ENCODE data around the gene SLC8A3.
A peak's percentile ranks its signal among the peaks of the same experiment; 100 is the strongest.

Gene SLC8A3

DNA sequence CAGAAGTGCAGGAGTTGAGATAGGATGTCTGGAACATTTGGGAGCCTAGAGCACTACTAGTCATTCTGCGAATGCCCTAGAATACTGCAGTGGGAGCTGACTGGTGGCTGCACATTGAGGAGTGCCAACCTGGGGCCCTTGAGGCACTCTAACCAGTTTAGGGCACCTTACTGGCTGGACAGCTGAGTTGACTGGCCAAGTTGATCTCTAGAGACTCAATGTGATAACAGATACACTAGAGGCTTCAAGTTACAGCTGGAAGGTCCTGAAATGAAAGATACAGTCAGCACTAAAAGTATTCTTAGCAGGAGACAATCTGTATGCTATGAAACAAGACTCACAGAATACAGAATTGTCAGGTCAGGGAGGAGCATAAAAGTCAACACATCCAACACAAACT lies 8.0 kb downstream of the SLC8A3 start:
- no peak for DNase-seq (ENCODE audit: low read depth, low spot score)

GRCh38 chr14:70177081-70177800 lies 11.5 kb downstream of the SLC8A3 start:
- DNase-seq (ENCODE audit: low read depth, low spot score) = no peak

- DNase-seq (ENCODE audit: low read depth, low spot score) = no peak
These were observed 15.2 kb downstream of the SLC8A3 start for GRCh38 chr14:70173569-70173968.

DNA sequence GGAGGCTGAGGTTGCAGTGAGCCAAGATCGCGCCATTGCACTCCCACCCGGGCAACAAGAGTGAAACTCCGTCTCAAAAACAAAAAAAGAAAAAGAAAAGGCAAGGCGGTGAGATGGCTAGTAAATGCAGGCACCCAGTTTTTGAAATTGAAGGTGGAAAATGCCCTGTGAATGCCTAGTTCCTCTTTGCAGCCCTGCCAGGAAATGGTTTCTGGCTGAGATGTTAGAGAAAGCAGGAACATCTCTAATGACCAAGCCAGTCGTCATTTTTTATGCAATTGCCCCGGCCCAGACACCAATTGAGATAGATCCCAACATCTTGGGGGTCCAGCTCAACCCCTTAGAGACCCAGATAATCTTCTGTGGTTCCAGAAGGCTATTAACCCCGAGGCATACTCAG lies 17.0 kb downstream of the SLC8A3 start:
- no peak for DNase-seq (ENCODE audit: low read depth, low spot score)

- no peak for DNase-seq (ENCODE audit: low read depth, low spot score)
These were observed 17.8 kb downstream of the SLC8A3 start for GRCh38 chr14:70170976-70171375.

DNA sequence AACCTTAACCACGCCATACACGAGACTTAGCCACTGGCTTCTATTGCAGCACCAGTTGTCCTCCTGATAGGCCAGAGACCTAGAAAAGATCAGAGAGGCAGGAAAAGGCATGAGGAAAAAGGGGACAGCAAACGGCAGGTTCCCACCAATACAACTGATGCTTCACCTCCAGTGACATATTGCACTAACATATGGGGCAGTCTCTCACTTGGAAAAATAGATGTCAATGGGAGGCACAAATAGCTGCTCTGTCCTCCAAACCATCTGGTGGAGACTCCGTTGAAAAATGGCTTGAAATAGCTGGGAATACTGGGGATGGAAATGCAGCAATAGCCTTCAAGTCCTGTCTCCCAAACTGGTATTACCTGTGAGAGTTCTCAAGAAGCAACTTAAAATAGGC lies 20.3 kb downstream of the SLC8A3 start:
- DNase-seq (ENCODE audit: low read depth, low spot score) = no peak

DNA sequence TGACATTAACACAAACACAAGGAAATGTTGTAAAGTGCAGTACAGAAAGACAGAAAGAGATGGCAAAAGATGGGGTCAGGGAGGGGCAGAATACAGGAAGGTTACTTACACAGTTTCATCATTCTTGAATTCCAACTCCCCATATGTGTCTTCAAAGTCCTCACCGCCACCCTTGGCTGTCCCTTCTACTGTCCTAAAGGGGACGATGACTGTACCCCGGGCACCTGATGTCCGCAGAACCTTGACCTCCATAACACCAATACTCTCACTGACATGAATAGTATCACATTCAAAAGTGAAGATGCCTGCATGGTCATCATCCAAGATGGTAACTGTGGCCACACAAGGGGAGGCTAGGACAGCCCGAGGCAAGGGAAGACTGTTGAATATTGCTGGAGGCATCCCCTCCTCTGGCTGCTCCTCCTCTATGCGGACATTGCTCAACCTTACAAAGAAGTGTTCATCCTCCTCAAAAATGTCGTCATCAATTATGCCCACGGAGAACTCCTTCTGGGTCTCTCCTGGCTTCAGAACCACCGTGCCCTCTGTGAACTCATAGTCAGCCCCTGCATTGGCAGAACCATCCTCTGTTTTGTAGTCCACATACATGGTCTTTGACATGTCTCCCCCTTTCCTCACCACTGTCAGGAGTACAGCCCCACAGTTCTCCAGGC lies 22.1 kb downstream of the SLC8A3 start:
- DNase-seq (ENCODE audit: low read depth, low spot score) = no peak

DNA sequence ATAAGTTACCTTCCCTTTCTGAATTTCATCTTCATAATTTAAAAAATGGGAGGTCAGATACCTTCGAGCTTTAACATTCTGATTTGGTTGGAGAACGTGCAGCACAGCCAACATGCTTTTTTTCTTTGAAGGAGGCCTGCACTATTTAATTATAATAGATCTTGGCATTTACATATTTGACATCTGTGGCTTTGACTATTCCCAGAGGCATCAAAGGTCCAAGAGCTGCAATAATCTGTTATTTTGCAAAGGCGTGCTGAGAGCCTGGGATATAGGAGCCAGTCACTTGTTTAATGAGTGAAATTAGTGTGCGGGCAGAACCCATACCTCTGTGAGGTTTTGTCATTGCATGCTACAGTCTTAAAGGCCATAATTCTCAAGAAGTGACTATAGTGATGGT lies 26.4 kb downstream of the SLC8A3 start:
- no peak for DNase-seq (ENCODE audit: low read depth, low spot score)

GRCh38 chr14:70156592-70156991 lies 32.2 kb downstream of the SLC8A3 start:
- DNase-seq (ENCODE audit: low read depth, low spot score) = no peak

DNA sequence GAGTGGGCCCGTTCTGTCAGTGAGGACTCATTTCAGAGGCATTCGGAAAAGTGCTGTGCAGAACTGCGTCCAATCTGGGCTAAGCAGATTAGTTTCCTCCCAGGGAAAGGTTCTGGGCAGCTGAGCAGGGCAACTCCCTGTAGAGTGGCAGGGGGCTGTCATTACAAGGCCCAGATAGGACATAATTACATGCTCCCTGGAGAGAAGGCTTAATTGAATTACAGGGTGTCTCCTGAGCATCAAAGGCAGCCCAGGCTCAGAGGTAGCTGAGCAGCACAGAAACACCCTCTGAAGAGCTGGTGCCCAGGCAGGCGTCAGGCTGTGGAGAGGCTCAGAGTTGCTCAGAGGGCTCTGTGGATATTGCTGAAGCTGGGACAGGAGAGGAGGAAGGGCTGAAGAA lies 36.0 kb downstream of the SLC8A3 start:
- DNase-seq (ENCODE audit: low read depth, low spot score) = peak; percentile 14

- no peak for DNase-seq (ENCODE audit: low read depth, low spot score)
These were observed 36.7 kb downstream of the SLC8A3 start for GRCh38 chr14:70152081-70152480.

DNA sequence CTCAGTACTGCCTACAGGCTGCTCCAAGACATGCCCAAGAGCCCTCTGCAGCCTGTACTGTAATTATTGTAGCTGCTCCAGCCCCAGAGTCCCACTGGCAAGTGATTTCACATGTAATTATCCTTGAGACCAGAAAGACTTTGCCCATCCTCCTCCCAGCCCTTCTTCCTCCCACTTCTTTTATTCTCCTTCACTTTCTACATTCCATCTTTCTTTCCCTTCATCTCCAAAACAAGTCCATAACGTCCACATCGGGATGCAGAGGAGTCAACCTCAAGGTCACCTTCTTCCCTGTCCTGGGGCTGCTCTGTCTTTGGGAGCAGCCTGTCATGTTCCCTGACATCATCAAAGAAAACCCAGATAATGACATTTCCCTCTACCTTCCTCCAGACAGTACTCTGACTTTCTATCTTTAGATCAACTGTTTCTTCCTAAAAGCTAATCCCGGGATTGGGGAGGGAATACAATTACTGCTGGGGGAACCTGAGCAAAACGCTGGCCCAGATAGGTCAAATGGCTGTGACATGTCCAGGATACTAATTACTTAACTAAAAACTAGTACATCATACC lies 39.1 kb downstream of the SLC8A3 start:
- DNase-seq (ENCODE audit: low read depth, low spot score) = no peak

DNA sequence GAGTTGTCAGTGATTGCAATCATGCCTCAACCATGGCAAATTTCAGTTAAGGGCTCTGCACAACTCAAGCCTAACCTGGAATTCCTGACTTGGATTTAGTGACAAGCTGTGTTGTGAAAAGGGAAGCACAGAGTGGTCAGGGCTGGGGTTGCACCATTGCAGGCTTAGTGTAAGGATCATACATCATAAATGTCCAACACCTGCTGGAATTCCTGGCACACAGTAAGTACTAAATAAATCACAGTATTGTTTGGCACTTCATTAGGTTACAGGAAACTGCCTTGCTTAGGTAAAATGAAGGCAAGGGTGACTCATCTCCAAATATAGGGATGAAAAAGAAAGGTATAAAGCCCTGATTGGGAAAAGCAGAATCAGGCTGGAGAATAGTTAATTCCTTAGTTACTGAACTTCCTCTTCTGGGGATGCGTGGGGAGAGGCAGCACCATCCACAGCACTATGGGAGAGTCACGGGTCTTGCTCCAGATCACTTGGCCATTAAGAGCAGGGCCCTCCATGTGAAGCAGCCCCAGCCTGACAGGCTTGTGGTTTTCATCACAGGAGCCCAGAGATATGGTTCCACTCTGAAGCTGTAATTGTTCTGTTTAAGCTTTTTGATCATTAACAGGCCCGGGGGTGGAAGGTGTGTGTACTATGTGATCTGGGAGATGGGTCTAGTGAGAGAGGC lies 39.7 kb downstream of the SLC8A3 start:
- peak; percentile 5 for DNase-seq (ENCODE audit: low read depth, low spot score)

- DNase-seq (ENCODE audit: low read depth, low spot score) = no peak
These were observed 40.4 kb downstream of the SLC8A3 start for GRCh38 chr14:70148351-70148750.

DNA sequence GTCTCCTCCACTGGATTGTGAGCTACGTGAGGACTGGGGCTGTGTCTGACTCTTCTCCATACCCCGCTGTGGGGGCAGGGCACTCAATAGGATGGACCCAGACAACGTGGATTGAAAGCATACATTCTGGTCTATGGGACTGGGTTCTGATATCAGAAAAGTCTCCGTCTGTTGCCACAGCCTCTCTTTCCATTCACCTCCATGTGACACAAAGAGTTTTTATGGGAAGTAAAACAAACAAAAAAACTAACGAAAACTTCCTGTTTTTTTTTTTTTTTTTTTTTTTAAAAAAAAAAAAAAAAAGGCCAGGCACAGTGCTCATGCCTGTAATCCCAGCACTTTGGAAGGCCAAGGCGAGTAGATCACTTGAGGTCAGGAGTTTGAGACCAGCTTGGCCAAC lies 44.7 kb downstream of the SLC8A3 start:
- DNase-seq (ENCODE audit: low read depth, low spot score) = no peak

- no peak for DNase-seq (ENCODE audit: low read depth, low spot score)
These were observed 45.4 kb downstream of the SLC8A3 start for GRCh38 chr14:70143306-70143705.

DNA sequence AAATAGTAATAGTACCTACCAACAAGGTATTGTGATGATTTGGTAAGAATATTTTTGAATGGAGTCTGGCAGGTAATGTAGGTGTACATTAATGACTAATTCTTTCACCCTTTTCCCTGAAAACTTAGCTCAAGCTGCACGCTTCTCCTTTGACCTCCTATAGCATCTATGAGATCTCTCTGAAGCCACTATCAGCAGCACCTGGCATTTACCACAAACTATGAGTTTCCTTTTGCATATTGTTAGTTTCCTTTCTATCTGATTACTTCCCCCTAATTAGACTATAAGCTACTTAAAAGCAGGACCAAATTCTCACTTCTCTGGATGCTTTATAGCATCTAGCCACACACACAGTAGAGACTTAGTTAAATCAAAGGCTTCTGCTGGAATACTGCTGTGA lies 48.1 kb downstream of the SLC8A3 start:
- no peak for DNase-seq (ENCODE audit: low read depth, low spot score)

DNA sequence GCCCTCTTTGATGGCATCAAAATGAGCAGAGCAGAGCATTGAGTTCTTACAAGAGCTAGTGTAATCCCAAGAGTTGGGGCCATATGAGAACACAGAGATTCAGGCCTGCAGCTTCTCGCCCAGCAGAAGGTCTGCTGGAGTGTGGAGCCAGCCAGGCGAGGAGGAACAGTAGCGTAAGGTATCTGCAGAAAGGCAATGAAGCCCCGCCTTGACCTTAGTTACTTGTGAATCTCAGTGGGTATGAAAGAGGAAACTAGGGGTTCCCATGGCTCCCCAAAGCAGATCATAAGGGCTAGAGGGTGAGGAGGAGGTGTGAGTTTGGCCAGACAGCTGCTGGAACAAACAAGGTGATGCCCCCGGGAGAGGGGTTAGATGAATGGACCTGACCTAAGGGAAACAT lies 49.4 kb downstream of the SLC8A3 start:
- DNase-seq (ENCODE audit: low read depth, low spot score) = no peak

DNA sequence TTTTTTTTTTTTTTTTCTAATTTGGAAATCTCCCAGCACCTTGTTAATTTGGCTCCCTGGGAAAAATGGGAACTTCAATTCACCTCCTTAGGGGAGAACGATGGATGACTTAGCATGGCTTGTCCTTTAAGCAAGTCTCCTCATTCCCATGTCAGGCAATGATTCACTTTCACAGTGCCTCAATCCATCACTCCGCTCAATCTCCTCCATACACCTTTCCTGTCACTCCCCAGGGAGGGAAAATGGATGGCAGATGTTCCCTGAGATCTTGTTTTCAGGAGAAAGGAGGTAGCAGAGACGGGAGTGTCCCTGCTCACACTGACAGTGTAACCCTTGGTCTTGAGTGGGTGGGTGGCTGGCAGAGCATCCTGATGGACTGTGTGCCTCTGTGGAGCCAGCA lies 51.0 kb downstream of the SLC8A3 start:
- no peak for DNase-seq (ENCODE audit: low read depth, low spot score)

GRCh38 chr14:70133461-70133860 lies 55.3 kb downstream of the SLC8A3 start:
- DNase-seq (ENCODE audit: low read depth, low spot score) = no peak

DNA sequence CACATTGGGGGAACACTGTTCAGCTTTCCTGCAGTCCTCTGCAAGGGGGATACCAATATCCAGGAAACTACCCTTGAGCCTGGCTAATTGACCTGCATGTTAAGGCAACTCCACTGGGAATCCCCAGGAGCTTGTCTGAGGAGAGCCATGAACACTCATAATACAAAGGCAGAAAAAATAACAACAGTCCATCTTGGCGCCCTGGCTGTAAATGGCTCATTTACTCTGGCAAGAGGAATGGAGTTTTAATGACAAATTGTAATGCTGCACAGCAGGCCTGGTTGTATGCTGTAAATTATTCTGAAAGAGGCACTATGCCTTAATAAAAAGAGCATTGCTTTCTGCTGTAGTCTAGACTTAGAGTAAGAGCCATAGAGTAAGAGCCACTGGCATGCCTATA lies 58.3 kb downstream of the SLC8A3 start:
- no peak for DNase-seq (ENCODE audit: low read depth, low spot score)

DNA sequence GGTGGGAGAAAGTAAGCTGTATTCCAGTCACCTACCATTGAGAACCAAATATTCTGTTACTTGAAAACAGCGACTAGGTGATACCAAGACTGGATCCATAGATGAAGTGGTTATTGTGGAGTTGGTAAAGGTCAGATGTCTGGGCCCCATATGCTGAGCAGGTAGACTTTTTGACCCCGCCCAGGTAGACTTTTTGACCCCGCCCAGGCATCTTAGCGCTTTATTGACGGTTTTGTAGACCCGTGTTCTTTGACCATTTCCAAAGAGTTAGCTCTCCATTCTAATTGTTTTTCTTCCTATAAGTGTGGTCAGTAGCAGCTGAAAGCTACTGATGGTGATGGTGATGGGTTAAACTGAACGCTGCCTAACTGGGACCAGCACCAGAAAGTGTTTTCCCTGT lies 61.6 kb downstream of the SLC8A3 start:
- DNase-seq (ENCODE audit: low read depth, low spot score) = no peak

DNA sequence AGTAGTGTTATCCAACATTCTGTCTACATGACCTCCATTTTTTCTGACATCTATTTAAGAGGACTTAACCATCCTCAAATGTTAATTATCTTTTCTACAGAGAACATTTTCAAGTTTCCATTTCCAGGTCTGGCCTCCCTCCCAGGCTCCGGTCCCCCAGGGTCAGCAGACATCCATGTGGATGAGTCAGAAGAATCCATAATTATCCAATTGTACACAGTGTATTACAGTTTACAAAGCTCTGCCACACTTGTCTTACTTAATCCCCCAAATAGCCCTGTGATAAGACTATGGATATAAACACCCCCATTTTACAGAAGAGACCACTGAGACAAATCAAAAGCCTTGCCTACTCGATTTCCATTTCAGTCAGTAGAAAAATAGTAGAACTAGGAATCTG lies 65.0 kb downstream of the SLC8A3 start:
- no peak for DNase-seq (ENCODE audit: low read depth, low spot score)
